Osteoblast (primary cell): Measurements from ENCODE around the gene CNTNAP5. TPM values are rescaled to one million over a fixed set of nuclear protein-coding genes. Genes with fewer than 3 reads are reported as not detected.

Experiments
- DNase-seq: peaks from one replicate; pipeline ENCODE4 v3.0.0; 2011; ENCODE audit warnings: low spot score, mixed read lengths; ENCODE audit not compliant: insufficient read length; ENCODE audit errors: missing footprints
- H2AFZ ChIP-seq: 2 replicates; pipeline ENCODE4 v1.6.0; 2011; ENCODE audit warnings: mild to moderate bottlenecking, low read length
- H3K27ac ChIP-seq: 2 replicates; pipeline ENCODE4 v1.5.1; 2011; ENCODE audit warnings: mild to moderate bottlenecking, low read depth, low read length, moderate library complexity
- H3K27me3 ChIP-seq: 2 replicates; pipeline ENCODE4 v1.6.0; 2012; ENCODE audit warnings: mild to moderate bottlenecking, control low read depth, inconsistent platforms, low read length, moderate library complexity; ENCODE audit not compliant: insufficient read depth
- H3K36me3 ChIP-seq: 2 replicates; pipeline ENCODE4 v1.5.1; 2011; ENCODE audit warnings: mild to moderate bottlenecking, low read length, control low read depth, moderate library complexity; ENCODE audit not compliant: insufficient read depth
- H3K4me1 ChIP-seq: 2 replicates; pipeline ENCODE4 v1.5.1; 2011; ENCODE audit warnings: mild to moderate bottlenecking, low read length, control low read depth, moderate library complexity; ENCODE audit not compliant: insufficient read depth
- H3K4me2 ChIP-seq: 2 replicates; pipeline ENCODE4 v1.6.0; 2011; ENCODE audit warnings: mild to moderate bottlenecking, low read length; ENCODE audit not compliant: insufficient read depth
- H3K4me3 ChIP-seq: fragments of 200-600 bp; sonication (generic); 3 replicates; pipeline ENCODE4 v1.5.1; 2012; ENCODE audit warnings: mild to moderate bottlenecking, low read length, inconsistent platforms; ENCODE audit not compliant: insufficient read depth
- H3K79me2 ChIP-seq: 2 replicates; pipeline ENCODE4 v1.6.0; 2012; ENCODE audit warnings: mild to moderate bottlenecking, low read length, control low read depth, inconsistent platforms; ENCODE audit not compliant: insufficient read depth
- H3K9me3 ChIP-seq: 2 replicates; pipeline ENCODE4 v1.5.1; 2011; ENCODE audit warnings: low read depth, low read length, control low read depth
- H4K20me1 ChIP-seq: 2 replicates; pipeline ENCODE4 v1.6.0; 2012; ENCODE audit warnings: mild to moderate bottlenecking, low read length, control low read depth; ENCODE audit not compliant: insufficient read depth
- total RNA-seq: library from RNA; depleted of rRNA; stranded (reverse); fragments of >200 nt; gene quantifications from 2 replicates; pipeline ENCODE4 v1.2.3, GENCODE V29; 2012
- TF ChIP-seq, protein P1 (sequence below): IDR thresholded peaks from 2 replicates; pipeline ENCODE4 v1.5.1; 2011; ENCODE audit warnings: mild to moderate bottlenecking, low read depth, low read length, moderate library complexity; ENCODE audit errors: extremely low read depth

Gene CNTNAP5
- total RNA-seq, 1 donor = not detected

DNA sequence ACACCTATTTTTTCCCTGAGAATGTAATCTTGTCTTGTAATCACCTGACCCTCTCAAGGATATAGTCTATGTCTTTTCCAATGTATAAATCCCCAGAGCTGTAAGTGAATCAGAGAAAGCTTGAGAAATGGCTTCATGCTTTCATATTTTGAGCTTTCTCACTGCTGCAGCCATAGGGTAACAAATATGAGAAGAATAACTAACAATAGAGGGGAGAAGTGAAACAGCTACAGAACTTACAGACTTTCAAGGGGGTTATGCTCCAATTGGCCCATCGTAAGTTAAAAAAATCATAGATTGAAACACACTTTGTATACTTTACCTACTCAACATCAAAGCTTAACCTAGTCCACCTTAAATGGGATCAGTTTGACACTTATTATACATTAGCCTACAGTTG lies 111.0 kb downstream of the CNTNAP5 start:
- Histone ChIP-seq H3K4me3 (no peak overlapping the region), H2AFZ (no peak overlapping the region), H4K20me1 (no peaks in the 10 kb centered on the region), H3K4me2 (no peak overlapping the region), H3K79me2 (no peaks in the 10 kb centered on the region), H3K9me3 (no peaks in the 10 kb centered on the region), H3K36me3 (no peaks in the 10 kb centered on the region), H3K27me3 (no peaks in the 10 kb centered on the region), H3K27ac (no peak overlapping the region), H3K4me1 (no peaks in the 10 kb centered on the region)
- TF ChIP-seq, protein P1, sequence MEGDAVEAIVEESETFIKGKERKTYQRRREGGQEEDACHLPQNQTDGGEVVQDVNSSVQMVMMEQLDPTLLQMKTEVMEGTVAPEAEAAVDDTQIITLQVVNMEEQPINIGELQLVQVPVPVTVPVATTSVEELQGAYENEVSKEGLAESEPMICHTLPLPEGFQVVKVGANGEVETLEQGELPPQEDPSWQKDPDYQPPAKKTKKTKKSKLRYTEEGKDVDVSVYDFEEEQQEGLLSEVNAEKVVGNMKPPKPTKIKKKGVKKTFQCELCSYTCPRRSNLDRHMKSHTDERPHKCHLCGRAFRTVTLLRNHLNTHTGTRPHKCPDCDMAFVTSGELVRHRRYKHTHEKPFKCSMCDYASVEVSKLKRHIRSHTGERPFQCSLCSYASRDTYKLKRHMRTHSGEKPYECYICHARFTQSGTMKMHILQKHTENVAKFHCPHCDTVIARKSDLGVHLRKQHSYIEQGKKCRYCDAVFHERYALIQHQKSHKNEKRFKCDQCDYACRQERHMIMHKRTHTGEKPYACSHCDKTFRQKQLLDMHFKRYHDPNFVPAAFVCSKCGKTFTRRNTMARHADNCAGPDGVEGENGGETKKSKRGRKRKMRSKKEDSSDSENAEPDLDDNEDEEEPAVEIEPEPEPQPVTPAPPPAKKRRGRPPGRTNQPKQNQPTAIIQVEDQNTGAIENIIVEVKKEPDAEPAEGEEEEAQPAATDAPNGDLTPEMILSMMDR = no peak
- DNase-seq = no peak

DNA sequence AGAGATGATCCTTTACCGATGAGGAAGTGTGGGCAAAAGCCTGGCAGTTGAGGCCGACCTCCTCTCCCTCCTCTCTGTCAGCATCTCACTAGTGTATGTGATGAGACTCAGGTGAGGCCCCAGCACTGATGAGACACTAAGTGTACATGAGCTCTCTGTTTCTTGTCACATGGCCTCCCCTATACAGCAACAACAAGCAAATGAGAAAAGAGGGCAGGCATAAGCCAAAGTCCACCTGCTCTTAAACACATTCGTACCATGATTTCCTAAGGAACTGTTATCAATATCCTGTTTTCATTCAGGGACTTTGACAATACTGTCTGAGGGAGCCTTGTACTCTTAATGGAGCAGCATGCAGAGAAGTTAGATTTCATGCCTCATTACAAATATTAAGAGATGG lies 113.0 kb downstream of the CNTNAP5 start:
- TF ChIP-seq, protein P1 = no peak
- Histone ChIP-seq H3K9me3 (no peaks in the 10 kb centered on the region), H3K79me2 (no peaks in the 10 kb centered on the region)

DNA sequence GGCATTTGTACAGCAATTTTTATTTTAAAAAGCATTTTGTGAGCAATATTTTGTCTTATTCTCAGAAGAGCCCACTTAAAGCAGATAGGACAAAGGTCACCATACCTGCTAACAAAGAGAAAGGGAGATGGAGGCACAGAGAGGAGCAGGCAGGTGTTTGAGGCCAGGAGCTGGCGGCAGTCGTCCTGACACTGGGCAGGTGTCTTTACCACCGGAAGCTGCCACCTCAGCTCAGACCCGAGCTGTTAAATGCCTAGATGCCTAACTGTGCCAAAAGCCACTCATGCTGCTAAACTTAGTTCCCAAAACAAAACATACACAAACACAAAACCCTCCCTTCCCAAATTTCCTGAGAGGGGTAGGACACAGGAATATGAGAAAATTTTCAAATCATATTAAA lies 120.9 kb downstream of the CNTNAP5 start:
- Histone ChIP-seq H3K4me3 (no peak overlapping the region), H3K27ac (no peak overlapping the region), H3K4me1 (no peaks in the 10 kb centered on the region), H4K20me1 (no peaks in the 10 kb centered on the region), H2AFZ (no peak overlapping the region), H3K79me2 (no peaks in the 10 kb centered on the region), H3K4me2 (no peak overlapping the region), H3K9me3 (no peaks in the 10 kb centered on the region), H3K27me3 (no peaks in the 10 kb centered on the region), H3K36me3 (no peaks in the 10 kb centered on the region)
- no peak for DNase-seq
- TF ChIP-seq, protein P1 = no peak

More for the DNA sequence above, 113.0 kb downstream of the CNTNAP5 start:
- Histone ChIP-seq H3K36me3 (no peaks in the 10 kb centered on the region), H3K27ac (no peak overlapping the region), H3K4me1 (no peaks in the 10 kb centered on the region), H3K27me3 (no peaks in the 10 kb centered on the region), H2AFZ (no peak overlapping the region), H3K4me2 (no peak overlapping the region), H3K4me3 (no peak overlapping the region), H4K20me1 (no peaks in the 10 kb centered on the region)
- no peak for DNase-seq

DNA sequence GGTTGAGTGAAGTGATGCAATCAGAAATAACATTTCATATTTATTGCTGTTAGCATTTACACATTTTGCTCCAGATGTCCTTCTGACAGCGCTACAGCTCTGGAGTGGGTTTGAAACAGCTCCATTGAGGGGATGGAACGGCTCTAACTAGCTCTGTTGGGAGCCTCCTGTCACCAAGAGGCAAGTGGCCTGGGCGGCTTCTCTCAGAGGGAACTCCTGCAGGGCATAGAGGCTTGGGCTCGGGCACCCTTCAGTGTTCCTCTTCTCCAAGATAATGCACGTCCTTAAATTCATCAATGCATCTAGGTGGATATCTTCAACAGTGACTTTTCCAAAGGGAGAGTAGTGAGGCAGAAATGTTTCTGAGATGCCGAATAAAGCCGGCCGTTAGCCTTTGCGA lies 122.5 kb downstream of the CNTNAP5 start:
- H3K4me3 ChIP-seq = no peak overlapping the region
- H3K36me3 ChIP-seq = no peaks in the 10 kb centered on the region
- H3K4me2 ChIP-seq = no peak overlapping the region
- TF ChIP-seq, protein P1 = no peak
- no peak for DNase-seq
- H3K27me3 ChIP-seq = no peaks in the 10 kb centered on the region
- no peaks in the 10 kb centered on the region for H4K20me1 ChIP-seq
- no peaks in the 10 kb centered on the region for H3K9me3 ChIP-seq
- no peaks in the 10 kb centered on the region for H3K4me1 ChIP-seq
- no peaks in the 10 kb centered on the region for H3K79me2 ChIP-seq
- no peak overlapping the region for H2AFZ ChIP-seq
- no peak overlapping the region for H3K27ac ChIP-seq
